ENCODE measurements around the gene CRIP2. TPM values are rescaled to one million over a fixed set of nuclear protein-coding genes. Genes with fewer than 3 reads are reported as not detected.

Gene CRIP2
- total and polyA plus RNA-seq, 2 experiments from 2014 or later, result 3.4 to 9.6 TPM

DNA sequence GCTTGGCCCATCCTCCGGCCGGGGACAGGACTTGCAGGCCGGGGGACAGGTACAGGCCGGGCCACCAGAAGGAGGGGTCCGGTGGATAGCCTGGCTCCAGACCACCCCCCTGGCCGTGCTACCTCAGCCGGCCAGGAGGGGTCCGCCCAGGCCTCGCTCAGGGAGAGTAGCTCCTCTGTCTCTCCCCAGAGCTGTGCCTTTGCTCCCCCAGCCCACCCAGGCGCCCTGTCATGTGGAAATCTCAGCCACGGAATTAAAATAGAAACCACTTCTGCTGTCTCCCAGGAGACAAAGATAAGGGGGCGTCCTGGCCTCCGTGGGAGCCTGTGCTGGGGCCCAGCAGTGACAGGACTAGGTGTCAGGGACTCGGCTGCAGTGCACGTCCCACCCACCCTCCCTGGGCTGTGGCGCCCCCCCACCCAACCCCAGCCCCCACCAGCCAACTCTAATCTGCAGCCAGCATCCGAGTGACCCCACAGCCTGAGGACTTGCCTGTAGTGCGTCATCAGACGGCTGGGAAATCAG lies 3.3 kb upstream of the CRIP2 start (continued):
- TF ChIP-seq, protein P1, sequence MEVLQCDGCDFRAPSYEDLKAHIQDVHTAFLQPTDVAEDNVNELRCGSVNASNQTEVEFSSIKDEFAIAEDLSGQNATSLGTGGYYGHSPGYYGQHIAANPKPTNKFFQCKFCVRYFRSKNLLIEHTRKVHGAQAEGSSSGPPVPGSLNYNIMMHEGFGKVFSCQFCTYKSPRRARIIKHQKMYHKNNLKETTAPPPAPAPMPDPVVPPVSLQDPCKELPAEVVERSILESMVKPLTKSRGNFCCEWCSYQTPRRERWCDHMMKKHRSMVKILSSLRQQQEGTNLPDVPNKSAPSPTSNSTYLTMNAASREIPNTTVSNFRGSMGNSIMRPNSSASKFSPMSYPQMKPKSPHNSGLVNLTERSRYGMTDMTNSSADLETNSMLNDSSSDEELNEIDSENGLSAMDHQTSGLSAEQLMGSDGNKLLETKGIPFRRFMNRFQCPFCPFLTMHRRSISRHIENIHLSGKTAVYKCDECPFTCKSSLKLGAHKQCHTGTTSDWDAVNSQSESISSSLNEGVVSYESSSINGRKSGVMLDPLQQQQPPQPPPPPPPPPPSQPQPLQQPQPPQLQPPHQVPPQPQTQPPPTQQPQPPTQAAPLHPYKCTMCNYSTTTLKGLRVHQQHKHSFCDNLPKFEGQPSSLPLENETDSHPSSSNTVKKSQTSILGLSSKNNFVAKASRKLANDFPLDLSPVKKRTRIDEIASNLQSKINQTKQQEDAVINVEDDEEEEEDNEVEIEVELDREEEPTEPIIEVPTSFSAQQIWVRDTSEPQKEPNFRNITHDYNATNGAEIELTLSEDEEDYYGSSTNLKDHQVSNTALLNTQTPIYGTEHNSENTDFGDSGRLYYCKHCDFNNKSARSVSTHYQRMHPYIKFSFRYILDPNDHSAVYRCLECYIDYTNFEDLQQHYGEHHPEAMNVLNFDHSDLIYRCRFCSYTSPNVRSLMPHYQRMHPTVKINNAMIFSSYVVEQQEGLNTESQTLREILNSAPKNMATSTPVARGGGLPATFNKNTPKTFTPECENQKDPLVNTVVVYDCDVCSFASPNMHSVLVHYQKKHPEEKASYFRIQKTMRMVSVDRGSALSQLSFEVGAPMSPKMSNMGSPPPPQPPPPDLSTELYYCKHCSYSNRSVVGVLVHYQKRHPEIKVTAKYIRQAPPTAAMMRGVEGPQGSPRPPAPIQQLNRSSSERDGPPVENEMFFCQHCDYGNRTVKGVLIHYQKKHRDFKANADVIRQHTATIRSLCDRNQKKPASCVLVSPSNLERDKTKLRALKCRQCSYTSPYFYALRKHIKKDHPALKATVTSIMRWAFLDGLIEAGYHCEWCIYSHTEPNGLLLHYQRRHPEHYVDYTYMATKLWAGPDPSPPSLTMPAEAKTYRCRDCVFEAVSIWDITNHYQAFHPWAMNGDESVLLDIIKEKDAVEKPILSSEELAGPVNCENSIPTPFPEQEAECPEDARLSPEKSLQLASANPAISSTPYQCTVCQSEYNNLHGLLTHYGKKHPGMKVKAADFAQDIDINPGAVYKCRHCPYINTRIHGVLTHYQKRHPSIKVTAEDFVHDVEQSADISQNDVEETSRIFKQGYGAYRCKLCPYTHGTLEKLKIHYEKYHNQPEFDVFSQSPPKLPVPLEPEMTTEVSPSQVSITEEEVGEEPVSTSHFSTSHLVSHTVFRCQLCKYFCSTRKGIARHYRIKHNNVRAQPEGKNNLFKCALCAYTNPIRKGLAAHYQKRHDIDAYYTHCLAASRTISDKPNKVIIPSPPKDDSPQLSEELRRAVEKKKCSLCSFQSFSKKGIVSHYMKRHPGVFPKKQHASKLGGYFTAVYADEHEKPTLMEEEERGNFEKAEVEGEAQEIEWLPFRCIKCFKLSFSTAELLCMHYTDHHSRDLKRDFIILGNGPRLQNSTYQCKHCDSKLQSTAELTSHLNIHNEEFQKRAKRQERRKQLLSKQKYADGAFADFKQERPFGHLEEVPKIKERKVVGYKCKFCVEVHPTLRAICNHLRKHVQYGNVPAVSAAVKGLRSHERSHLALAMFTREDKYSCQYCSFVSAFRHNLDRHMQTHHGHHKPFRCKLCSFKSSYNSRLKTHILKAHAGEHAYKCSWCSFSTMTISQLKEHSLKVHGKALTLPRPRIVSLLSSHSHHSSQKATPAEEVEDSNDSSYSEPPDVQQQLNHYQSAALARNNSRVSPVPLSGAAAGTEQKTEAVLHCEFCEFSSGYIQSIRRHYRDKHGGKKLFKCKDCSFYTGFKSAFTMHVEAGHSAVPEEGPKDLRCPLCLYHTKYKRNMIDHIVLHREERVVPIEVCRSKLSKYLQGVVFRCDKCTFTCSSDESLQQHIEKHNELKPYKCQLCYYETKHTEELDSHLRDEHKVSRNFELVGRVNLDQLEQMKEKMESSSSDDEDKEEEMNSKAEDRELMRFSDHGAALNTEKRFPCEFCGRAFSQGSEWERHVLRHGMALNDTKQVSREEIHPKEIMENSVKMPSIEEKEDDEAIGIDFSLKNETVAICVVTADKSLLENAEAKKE (CRISPR knock-in tag; IDR thresholded peaks at IDR 0.05), result no peak
- TF ChIP-seq, protein P2, sequence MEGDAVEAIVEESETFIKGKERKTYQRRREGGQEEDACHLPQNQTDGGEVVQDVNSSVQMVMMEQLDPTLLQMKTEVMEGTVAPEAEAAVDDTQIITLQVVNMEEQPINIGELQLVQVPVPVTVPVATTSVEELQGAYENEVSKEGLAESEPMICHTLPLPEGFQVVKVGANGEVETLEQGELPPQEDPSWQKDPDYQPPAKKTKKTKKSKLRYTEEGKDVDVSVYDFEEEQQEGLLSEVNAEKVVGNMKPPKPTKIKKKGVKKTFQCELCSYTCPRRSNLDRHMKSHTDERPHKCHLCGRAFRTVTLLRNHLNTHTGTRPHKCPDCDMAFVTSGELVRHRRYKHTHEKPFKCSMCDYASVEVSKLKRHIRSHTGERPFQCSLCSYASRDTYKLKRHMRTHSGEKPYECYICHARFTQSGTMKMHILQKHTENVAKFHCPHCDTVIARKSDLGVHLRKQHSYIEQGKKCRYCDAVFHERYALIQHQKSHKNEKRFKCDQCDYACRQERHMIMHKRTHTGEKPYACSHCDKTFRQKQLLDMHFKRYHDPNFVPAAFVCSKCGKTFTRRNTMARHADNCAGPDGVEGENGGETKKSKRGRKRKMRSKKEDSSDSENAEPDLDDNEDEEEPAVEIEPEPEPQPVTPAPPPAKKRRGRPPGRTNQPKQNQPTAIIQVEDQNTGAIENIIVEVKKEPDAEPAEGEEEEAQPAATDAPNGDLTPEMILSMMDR (conservative IDR thresholded peaks at IDR 0.05; ENCODE audit: low read depth in 2 of 2), result peak; percentile 27 to 38; a peak in 3 of 4 replicates
- TF ChIP-seq ZNF331 (CRISPR knock-in tag; IDR thresholded peaks at IDR 0.05; ENCODE audit: low read depth), result no peak
- no peak for TF ChIP-seq EZH2 (IDR thresholded peaks at IDR 0.05; ENCODE audit: low read depth, unreplicated experiment)
- TF ChIP-seq ZNF114 (CRISPR knock-in tag; IDR thresholded peaks at IDR 0.05), result no peak
- no peak for TF ChIP-seq JUNB (IDR thresholded peaks at IDR 0.05; ENCODE audit: unreplicated experiment)
- TF ChIP-seq NANOG (IDR thresholded peaks at IDR 0.05; ENCODE audit: borderline replicate concordance), result no peak
- TF ChIP-seq, protein P3, sequence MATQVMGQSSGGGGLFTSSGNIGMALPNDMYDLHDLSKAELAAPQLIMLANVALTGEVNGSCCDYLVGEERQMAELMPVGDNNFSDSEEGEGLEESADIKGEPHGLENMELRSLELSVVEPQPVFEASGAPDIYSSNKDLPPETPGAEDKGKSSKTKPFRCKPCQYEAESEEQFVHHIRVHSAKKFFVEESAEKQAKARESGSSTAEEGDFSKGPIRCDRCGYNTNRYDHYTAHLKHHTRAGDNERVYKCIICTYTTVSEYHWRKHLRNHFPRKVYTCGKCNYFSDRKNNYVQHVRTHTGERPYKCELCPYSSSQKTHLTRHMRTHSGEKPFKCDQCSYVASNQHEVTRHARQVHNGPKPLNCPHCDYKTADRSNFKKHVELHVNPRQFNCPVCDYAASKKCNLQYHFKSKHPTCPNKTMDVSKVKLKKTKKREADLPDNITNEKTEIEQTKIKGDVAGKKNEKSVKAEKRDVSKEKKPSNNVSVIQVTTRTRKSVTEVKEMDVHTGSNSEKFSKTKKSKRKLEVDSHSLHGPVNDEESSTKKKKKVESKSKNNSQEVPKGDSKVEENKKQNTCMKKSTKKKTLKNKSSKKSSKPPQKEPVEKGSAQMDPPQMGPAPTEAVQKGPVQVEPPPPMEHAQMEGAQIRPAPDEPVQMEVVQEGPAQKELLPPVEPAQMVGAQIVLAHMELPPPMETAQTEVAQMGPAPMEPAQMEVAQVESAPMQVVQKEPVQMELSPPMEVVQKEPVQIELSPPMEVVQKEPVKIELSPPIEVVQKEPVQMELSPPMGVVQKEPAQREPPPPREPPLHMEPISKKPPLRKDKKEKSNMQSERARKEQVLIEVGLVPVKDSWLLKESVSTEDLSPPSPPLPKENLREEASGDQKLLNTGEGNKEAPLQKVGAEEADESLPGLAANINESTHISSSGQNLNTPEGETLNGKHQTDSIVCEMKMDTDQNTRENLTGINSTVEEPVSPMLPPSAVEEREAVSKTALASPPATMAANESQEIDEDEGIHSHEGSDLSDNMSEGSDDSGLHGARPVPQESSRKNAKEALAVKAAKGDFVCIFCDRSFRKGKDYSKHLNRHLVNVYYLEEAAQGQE (IDR thresholded peaks at IDR 0.05; ENCODE audit: unreplicated experiment), result no peak
- TF ChIP-seq POLR2AphosphoS5 (IDR thresholded peaks at IDR 0.05; ENCODE audit: low read depth), result 0 out of 2 replicates have a peak, but pooled peaks have one; percentile 10

All from GM23338 (cell line).